ENCODE data around the gene SKIL. TPM values are rescaled to one million over a fixed set of nuclear protein-coding genes. Genes with fewer than 3 reads are reported as not detected.

Gene SKIL
- total and polyA plus RNA-seq, 8 donors: 6.3 to 107 (median 33.9) TPM

GRCh38 chr3:170354760-170355159 lies 2.8 kb upstream of the SKIL start:
- intact Hi-C loops (cut with DNase I; ENCODE audit: low total_unique reads): no loop called here
- 89 to 94% (median 91%) methylated on average over 4 of the region's 4 CpGs for WGBS, 5 donors
- peak overlapping the region in 1 of 5 donors; percentile 100 for H3K27ac ChIP-seq
- no peaks in the 10 kb centered on the region for H3K9me3 ChIP-seq
- no peak overlapping the region for H3K4me3 ChIP-seq
- no peaks in the 10 kb centered on the region for H3K36me3 ChIP-seq
- DNase-seq: no peak
- H3K4me1 ChIP-seq: peaks cover 11 to 32% (median 32%) of the 10 kb centered on the region in 4 donors
- no peaks in the 10 kb centered on the region for H3K27me3 ChIP-seq
- TF ChIP-seq POLR2A (IDR thresholded peaks at IDR 0.05): no peak
- no peak for TF ChIP-seq CTCF (IDR thresholded peaks at IDR 0.05)
- no peak for TF ChIP-seq EP300 (IDR thresholded peaks at IDR 0.05)
- TF ChIP-seq POLR2AphosphoS5 (IDR thresholded peaks at IDR 0.05): no peak

- Histone ChIP-seq H3K27me3 (no peaks in the 10 kb centered on the region), H3K4me1 (peaks cover 20 to 44% (median 44%) of the 10 kb centered on the region in 4 donors), H3K36me3 (no peaks in the 10 kb centered on the region), H3K4me3 (peak overlapping the region; percentile 71 to 99 (median 93)), H3K9me3 (no peaks in the 10 kb centered on the region), H3K27ac (peak overlapping the region; percentile 93 to 100 (median 99))
- DNase-seq: peak; percentile 35 to 83
- TF ChIP-seq POLR2A (IDR thresholded peaks at IDR 0.05) (no peak), CTCF (IDR thresholded peaks at IDR 0.05) (no peak)
- intact Hi-C loops (cut with DNase I; ENCODE audit: low total_unique reads): no loop called here
- WGBS, 5 donors: 4 to 5% (median 5%) methylated on average over 22 of the region's 22 CpGs
These were observed 1.5 kb upstream of the SKIL start for GRCh38 chr3:170355738-170356595.

- intact Hi-C loops (cut with DNase I; ENCODE audit: low total_unique reads): no loop called here
- Histone ChIP-seq H3K27me3 (no peaks in the 10 kb centered on the region), H3K4me3 (peak overlapping the region; percentile 71 to 99 (median 93)), H3K27ac (peak overlapping the region; percentile 96 to 100 (median 100)), H3K4me1 (peaks cover 27 to 51% (median 50%) of the 10 kb centered on the region in 4 donors), H3K36me3 (no peaks in the 10 kb centered on the region), H3K9me3 (no peaks in the 10 kb centered on the region)
- peak; percentile 87 to 96 for DNase-seq
- no peak for TF ChIP-seq EP300 (IDR thresholded peaks at IDR 0.05)
- peak in 2 of 3 donors; percentile 41 to 72 for TF ChIP-seq POLR2AphosphoS5 (IDR thresholded peaks at IDR 0.05)
- WGBS, 5 donors: 0 to 1% (median 0%) methylated on average over 1 to 59 of the region's 60 CpGs
These were observed 829 bp upstream of the SKIL start for GRCh38 chr3:170356596-170357175.

GRCh38 chr3:170358042-170359010 lies 811 bp downstream of the SKIL start:
- peaks cover 31 to 68% (median 63%) of the 10 kb centered on the region in 4 donors for H3K4me1 ChIP-seq
- TF ChIP-seq CTCF (IDR thresholded peaks at IDR 0.05) (peak in 4 of 7 experiments; percentile 16 to 35 (median 16)), EP300 (IDR thresholded peaks at IDR 0.05) (no peak), POLR2A (IDR thresholded peaks at IDR 0.05) (no peak)

More at GRCh38 chr3:170358042-170359010, 811 bp downstream of the SKIL start:
- Histone ChIP-seq H3K27ac (peak overlapping the region; percentile 96 to 100 (median 100)), H3K4me3 (peak overlapping the region; percentile 71 to 99 (median 93)), H3K27me3 (no peaks in the 10 kb centered on the region), H3K36me3 (peaks cover 0 to 2% (median under 1%) of the 10 kb centered on the region in 4 donors), H3K9me3 (no peaks in the 10 kb centered on the region)
- intact Hi-C loops (cut with DNase I; ENCODE audit: low total_unique reads): no loop called here
- WGBS, 5 donors: 2 to 6% (median 5%) methylated on average over 19 to 44 of the region's 44 CpGs
- DNase-seq: peak; percentile 80 to 91

Data from stomach (tissue), 9 donors.